ENCODE data around the gene SMIM23. TPM values are rescaled to one million over a fixed set of nuclear protein-coding genes. Genes with fewer than 3 reads are reported as not detected.

The SMIM23 gene
- total RNA-seq, 1 donor from 2014 or later: not detected

DNA sequence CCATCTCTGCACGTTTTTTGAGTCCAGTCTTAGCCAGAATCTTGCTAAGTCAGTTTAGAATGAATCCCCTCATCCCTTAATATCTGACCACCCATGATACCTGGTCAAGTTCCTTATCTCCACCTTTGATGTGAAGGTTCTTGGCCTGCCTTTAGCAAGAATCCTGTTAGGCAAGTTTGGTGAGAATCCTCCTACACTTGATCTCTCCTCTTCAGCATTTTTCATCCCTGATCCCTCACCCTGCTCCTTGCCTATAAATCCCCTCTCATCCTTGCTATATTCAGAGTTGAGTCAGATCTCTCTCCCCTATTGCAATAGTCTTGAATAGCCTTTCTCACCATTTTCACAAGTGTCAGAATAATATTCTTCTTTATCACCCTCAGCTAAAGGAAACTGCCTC, 31.0 kb downstream of the SMIM23 start:
- H4K20me1 ChIP-seq (ENCODE audit: low read depth): no peaks in the 10 kb centered on the region
- Mint-ChIP-seq H3K4me3 (no peak overlapping the region), H3K27me3 (ENCODE audit: insufficient read depth, low read depth) (no peaks in the 10 kb centered on the region), H3K36me3 (no peaks in the 10 kb centered on the region), H3K4me1 (no peaks in the 10 kb centered on the region), H3K27ac (no peak overlapping the region), H3K9me3 (no peaks in the 10 kb centered on the region)
- no peak overlapping the region for H3K4me2 ChIP-seq
- H3K4me3 ChIP-seq: no peak overlapping the region
- H3F3A ChIP-seq (ENCODE audit: low read depth): no peaks in the 10 kb centered on the region
- no peak overlapping the region for H3K9ac ChIP-seq
- H3K27me3 ChIP-seq: no peaks in the 10 kb centered on the region
- no peak for DNase-seq (ENCODE audit: low spot score)
- TF ChIP-seq, protein P1, sequence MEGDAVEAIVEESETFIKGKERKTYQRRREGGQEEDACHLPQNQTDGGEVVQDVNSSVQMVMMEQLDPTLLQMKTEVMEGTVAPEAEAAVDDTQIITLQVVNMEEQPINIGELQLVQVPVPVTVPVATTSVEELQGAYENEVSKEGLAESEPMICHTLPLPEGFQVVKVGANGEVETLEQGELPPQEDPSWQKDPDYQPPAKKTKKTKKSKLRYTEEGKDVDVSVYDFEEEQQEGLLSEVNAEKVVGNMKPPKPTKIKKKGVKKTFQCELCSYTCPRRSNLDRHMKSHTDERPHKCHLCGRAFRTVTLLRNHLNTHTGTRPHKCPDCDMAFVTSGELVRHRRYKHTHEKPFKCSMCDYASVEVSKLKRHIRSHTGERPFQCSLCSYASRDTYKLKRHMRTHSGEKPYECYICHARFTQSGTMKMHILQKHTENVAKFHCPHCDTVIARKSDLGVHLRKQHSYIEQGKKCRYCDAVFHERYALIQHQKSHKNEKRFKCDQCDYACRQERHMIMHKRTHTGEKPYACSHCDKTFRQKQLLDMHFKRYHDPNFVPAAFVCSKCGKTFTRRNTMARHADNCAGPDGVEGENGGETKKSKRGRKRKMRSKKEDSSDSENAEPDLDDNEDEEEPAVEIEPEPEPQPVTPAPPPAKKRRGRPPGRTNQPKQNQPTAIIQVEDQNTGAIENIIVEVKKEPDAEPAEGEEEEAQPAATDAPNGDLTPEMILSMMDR (IDR thresholded peaks at IDR 0.05): no peak
- no peak for TF ChIP-seq EZH2 (IDR thresholded peaks at IDR 0.05)
- no peak for TF ChIP-seq EZH2phosphoT487 (IDR thresholded peaks at IDR 0.05)
- no peak overlapping the region for H3K27ac ChIP-seq
- no peaks in the 10 kb centered on the region for H3K9me3 ChIP-seq (ENCODE audit: low read depth)
- H3K79me2 ChIP-seq (ENCODE audit: low read depth): no peaks in the 10 kb centered on the region
- H3K4me1 ChIP-seq: no peaks in the 10 kb centered on the region
- H3K36me3 ChIP-seq: no peaks in the 10 kb centered on the region
- no peak overlapping the region for H2AFZ ChIP-seq (replicated peaks)

DNA sequence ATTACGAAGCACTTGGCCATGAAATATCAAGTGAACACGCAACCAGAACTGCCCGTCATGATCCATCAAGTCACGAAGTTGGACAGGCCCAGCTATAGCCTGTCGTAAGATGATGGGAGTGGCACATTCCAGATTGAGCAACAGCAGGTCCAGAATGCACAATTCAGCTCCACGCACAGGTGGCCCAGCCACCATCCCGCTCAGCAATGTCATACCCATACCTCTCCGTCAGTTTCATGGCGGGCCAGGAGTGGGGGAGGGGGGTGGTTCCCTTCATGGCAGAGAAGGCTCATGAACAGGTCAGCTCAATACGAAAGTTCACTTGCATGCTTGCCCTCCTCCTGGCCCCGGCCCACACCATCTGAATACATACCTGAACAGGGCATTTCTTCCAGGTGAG, 34.9 kb downstream of the SMIM23 start:
- TF ChIP-seq, protein P1 (IDR thresholded peaks at IDR 0.05): no peak
- TF ChIP-seq EZH2phosphoT487 (IDR thresholded peaks at IDR 0.05) (no peak), EZH2 (IDR thresholded peaks at IDR 0.05) (no peak)
- Mint-ChIP-seq H3K27ac (no peak overlapping the region), H3K27me3 (ENCODE audit: insufficient read depth, low read depth) (peaks cover 3% of the 10 kb centered on the region), H3K9me3 (no peaks in the 10 kb centered on the region), H3K4me3 (no peak overlapping the region), H3K4me1 (no peaks in the 10 kb centered on the region), H3K36me3 (no peaks in the 10 kb centered on the region)
- Histone ChIP-seq H3K79me2 (ENCODE audit: low read depth) (no peaks in the 10 kb centered on the region), H4K20me1 (ENCODE audit: low read depth) (no peaks in the 10 kb centered on the region), H3K4me1 (no peaks in the 10 kb centered on the region), H3K4me3 (no peak overlapping the region), H2AFZ (replicated peaks) (no peak overlapping the region), H3K36me3 (no peaks in the 10 kb centered on the region), H3K4me2 (no peak overlapping the region), H3K9me3 (ENCODE audit: low read depth) (no peaks in the 10 kb centered on the region), H3K27ac (no peak overlapping the region), H3K9ac (no peak overlapping the region), H3K27me3 (no peaks in the 10 kb centered on the region), H3F3A (ENCODE audit: low read depth) (no peaks in the 10 kb centered on the region)
- no peak for DNase-seq (ENCODE audit: low spot score)

DNA sequence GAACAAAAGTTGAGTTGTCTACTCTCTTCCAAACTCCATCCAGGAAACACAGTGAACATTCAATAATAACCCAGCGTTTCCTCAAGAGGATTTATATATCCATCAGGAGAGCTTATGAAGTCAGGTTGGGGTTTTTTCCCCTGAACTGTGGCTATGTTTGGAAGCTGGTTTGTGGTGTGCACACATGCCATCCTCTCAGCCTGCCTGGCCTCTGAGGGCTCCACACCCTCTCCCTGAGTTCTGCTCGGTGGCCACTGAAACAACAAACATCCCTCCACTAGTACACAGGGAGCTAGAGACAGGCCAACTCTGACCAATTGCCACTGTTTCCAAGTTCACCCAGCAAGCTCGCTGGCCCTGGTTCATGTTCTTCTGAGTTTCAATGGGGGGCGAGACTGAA, 35.7 kb downstream of the SMIM23 start:
- no peaks in the 10 kb centered on the region for H3K4me1 ChIP-seq
- no peak for DNase-seq (ENCODE audit: low spot score)
- H3K27ac ChIP-seq: no peak overlapping the region
- H3K4me3 ChIP-seq: no peak overlapping the region
- TF ChIP-seq EZH2phosphoT487 (IDR thresholded peaks at IDR 0.05): no peak
- no peak for TF ChIP-seq EZH2 (IDR thresholded peaks at IDR 0.05)
- TF ChIP-seq, protein P1 (IDR thresholded peaks at IDR 0.05): no peak
- Mint-ChIP-seq H3K27ac (no peak overlapping the region), H3K9me3 (no peaks in the 10 kb centered on the region), H3K4me1 (no peaks in the 10 kb centered on the region), H3K27me3 (ENCODE audit: insufficient read depth, low read depth) (peaks cover 3% of the 10 kb centered on the region), H3K4me3 (no peak overlapping the region), H3K36me3 (no peaks in the 10 kb centered on the region)
- no peak overlapping the region for H3K4me2 ChIP-seq
- H2AFZ ChIP-seq (replicated peaks): no peak overlapping the region
- no peaks in the 10 kb centered on the region for H3F3A ChIP-seq (ENCODE audit: low read depth)
- H3K9me3 ChIP-seq (ENCODE audit: low read depth): no peaks in the 10 kb centered on the region
- H3K27me3 ChIP-seq: no peaks in the 10 kb centered on the region
- no peak overlapping the region for H3K9ac ChIP-seq
- no peaks in the 10 kb centered on the region for H3K36me3 ChIP-seq
- H4K20me1 ChIP-seq (ENCODE audit: low read depth): no peaks in the 10 kb centered on the region
- H3K79me2 ChIP-seq (ENCODE audit: low read depth): no peaks in the 10 kb centered on the region

All from neural progenitor cell (in vitro differentiated cells).